IMR-90 (cell line): ENCODE results near the gene HSPB1. TPM values are rescaled to one million over a fixed set of nuclear protein-coding genes. Genes with fewer than 3 reads are reported as not detected.

Source experiments
- ATAC-seq: fragments of 200-7000 bp; cut with Tn5 transposase; 2 replicates; pipeline ENCODE4 v1.9.1; 2020; ENCODE audit warnings: low read depth, mild to moderate bottlenecking, moderate library complexity
- BruUV-seq: library from RNA; stranded (reverse); fragments of 400-500 nt; replicated peaks from 2 replicates; lab custom pipeline; 2021; lab: Mats Ljungman, UMichigan
- CTCF ChIA-PET: fragments of 300-600 bp; formaldehyde crosslinking; extraction: SDS; loops from one replicate; lab custom pipeline; 2021; ENCODE audit warnings: antibody characterized with exemption; lab: Yijun Ruan, JAX
- POLR2A ChIA-PET: fragments of 300-600 bp; sonication (Branson Sonifier 250); formaldehyde crosslinking; loops from one replicate; lab custom pipeline; 2022; ENCODE audit warnings: antibody characterized with exemption; ENCODE audit not compliant: unreplicated experiment; lab: Charles Lee
- DNase-seq: peaks from one replicate; pipeline ENCODE4 v3.0.0; 2013
- H2AFZ ChIP-seq: replicated peaks from 2 replicates; pipeline ENCODE3; 2013; ENCODE audit warnings: low read length, mild to moderate bottlenecking; ENCODE audit not compliant: poor library complexity
- H2AK5ac ChIP-seq: 2 replicates; pipeline ENCODE4 v1.6.1; 2013; ENCODE audit warnings: low read depth, low read length, inconsistent platforms
- H2AK9ac ChIP-seq: replicated peaks from 2 replicates; pipeline ENCODE3; 2013; ENCODE audit warnings: mild to moderate bottlenecking, low read depth, low read length, moderate library complexity; ENCODE audit not compliant: poor library complexity
- H2BK120ac ChIP-seq: 2 replicates; pipeline ENCODE4 v1.6.1; 2013; ENCODE audit warnings: low read depth, low read length, inconsistent platforms
- H2BK15ac ChIP-seq: 3 replicates; pipeline ENCODE4 v1.6.1; 2013; ENCODE audit warnings: low read depth, low read length, inconsistent platforms
- H2BK20ac ChIP-seq: 2 replicates; pipeline ENCODE4 v1.6.1; 2013; ENCODE audit warnings: low read depth, mild to moderate bottlenecking, inconsistent platforms, low read length, moderate library complexity
- H2BK5ac ChIP-seq: 2 replicates; pipeline ENCODE4 v1.6.1; 2013; ENCODE audit warnings: mild to moderate bottlenecking, low read depth, low read length, inconsistent platforms; ENCODE audit not compliant: poor library complexity, severe bottlenecking
- H3K14ac ChIP-seq: replicated peaks from 2 replicates; pipeline ENCODE4 v1.6.1; 2013; ENCODE audit warnings: low read depth, low read length, inconsistent platforms
- H3K18ac ChIP-seq: 2 replicates; pipeline ENCODE4 v1.6.1; 2013; ENCODE audit warnings: low read depth, low read length, control low read depth
- H3K23ac ChIP-seq: 2 replicates; pipeline ENCODE4 v1.6.1; 2013; ENCODE audit warnings: low read depth, low read length, inconsistent platforms
- H3K27ac ChIP-seq: 2 replicates; pipeline ENCODE4 v1.5.1; 2013; ENCODE audit warnings: mild to moderate bottlenecking, control low read depth, low read length; ENCODE audit not compliant: insufficient read depth
- H3K27me3 ChIP-seq: 2 replicates; pipeline ENCODE4 v1.6.1; 2013; ENCODE audit warnings: low read length; ENCODE audit not compliant: control insufficient read depth, insufficient read depth
- H3K36me3 ChIP-seq: 2 replicates; pipeline ENCODE4 v1.6.1; 2013; ENCODE audit warnings: low read length, mixed read lengths; ENCODE audit not compliant: control insufficient read depth, insufficient read depth
- H3K4ac ChIP-seq: 2 replicates; pipeline ENCODE4 v1.6.1; 2013; ENCODE audit warnings: low read depth, low read length, inconsistent platforms
- H3K4me1 ChIP-seq: 2 replicates; pipeline ENCODE4 v1.6.1; 2013; ENCODE audit warnings: low read length, mixed read lengths; ENCODE audit not compliant: control insufficient read depth, insufficient read depth
- H3K4me2 ChIP-seq: 2 replicates; pipeline ENCODE4 v1.6.1; 2013; ENCODE audit warnings: low read depth, mild to moderate bottlenecking, control low read depth, low read length, moderate library complexity
- H3K4me3 ChIP-seq: 2 replicates; pipeline ENCODE4 v1.5.1; 2013; ENCODE audit warnings: low read depth, mild to moderate bottlenecking, control low read depth, low read length, moderate library complexity; ENCODE audit not compliant: insufficient read depth
- H3K56ac ChIP-seq: 2 replicates; pipeline ENCODE4 v1.6.1; 2013; ENCODE audit warnings: low read length, inconsistent platforms; ENCODE audit not compliant: insufficient read depth; ENCODE audit errors: extremely low read depth
- H3K79me1 ChIP-seq, 2 experiments: 2 replicates each; pipeline ENCODE4 v1.6.1; 2013; ENCODE audit warnings: low read length in 2 of 2, inconsistent platforms in 1 of 2, low read depth in 1 of 2
- H3K9ac ChIP-seq: 2 replicates; pipeline ENCODE4 v1.6.1; 2013; ENCODE audit warnings: low read depth, low read length, control low read depth
- H3K9me1 ChIP-seq: 2 replicates; pipeline ENCODE4 v1.6.1; 2013; ENCODE audit warnings: low read length, inconsistent platforms; ENCODE audit not compliant: insufficient read depth
- H3K9me3 ChIP-seq: 2 replicates; pipeline ENCODE4 v1.6.1; 2013; ENCODE audit warnings: low read length; ENCODE audit not compliant: control insufficient read depth, insufficient read depth
- H4K20me1 ChIP-seq: 2 replicates; pipeline ENCODE4 v1.6.1; 2013; ENCODE audit warnings: low read length, inconsistent platforms; ENCODE audit not compliant: insufficient read depth
- H4K5ac ChIP-seq: 2 replicates; pipeline ENCODE4 v1.6.1; 2013; ENCODE audit warnings: mild to moderate bottlenecking, low read depth, low read length, control low read depth
- H4K8ac ChIP-seq, 2 experiments: 2 replicates each; pipeline ENCODE4 v1.6.1; 2013; ENCODE audit warnings: low read depth in 2 of 2, low read length in 2 of 2, control low read depth in 1 of 2, inconsistent platforms in 1 of 2
- H4K91ac ChIP-seq: 2 replicates; pipeline ENCODE4 v1.6.1; 2013; ENCODE audit warnings: low read depth, low read length, inconsistent platforms; ENCODE audit not compliant: insufficient read depth
- CEBPB ChIP-seq: IDR thresholded peaks from 2 replicates; pipeline ENCODE4 v1.6.1; 2012; ENCODE audit warnings: low read depth, low read length, improper control_type of control experiment
- ELK1 ChIP-seq: fragments of 150-350 bp; IDR thresholded peaks from 2 replicates; pipeline ENCODE4 v1.6.1; 2016; ENCODE audit warnings: low read depth, mild to moderate bottlenecking, low read length, moderate library complexity, borderline replicate concordance
- MAFK ChIP-seq: IDR thresholded peaks from 2 replicates; pipeline ENCODE4 v1.6.1; 2012; ENCODE audit warnings: low read depth, low read length, improper control_type of control experiment
- MXI1 ChIP-seq: IDR thresholded peaks from 2 replicates; pipeline ENCODE4 v1.6.1; 2012; ENCODE audit warnings: low read depth, mild to moderate bottlenecking, low read length, moderate library complexity, borderline replicate concordance
- NFE2L2 ChIP-seq: fragments of 150-350 bp; IDR thresholded peaks from 2 replicates; pipeline ENCODE4 v1.6.1; 2016; ENCODE audit warnings: low read depth, mild to moderate bottlenecking, low read length
- POLR2A ChIP-seq: IDR thresholded peaks from 2 replicates; pipeline ENCODE4 v1.6.1; 2012; ENCODE audit warnings: mild to moderate bottlenecking, low read depth, low read length
- RAD21 ChIP-seq: IDR thresholded peaks from 2 replicates; pipeline ENCODE4 v1.6.1; 2012; ENCODE audit warnings: low read length, improper control_type of control experiment
- RCOR1 ChIP-seq: IDR thresholded peaks from 2 replicates; pipeline ENCODE4 v1.6.1; 2012; ENCODE audit warnings: mild to moderate bottlenecking, low read length, improper control_type of control experiment; ENCODE audit not compliant: insufficient replicate concordance
- SMC3 ChIP-seq: fragments of 150-350 bp; IDR thresholded peaks from 2 replicates; pipeline ENCODE4 v1.6.1; 2016; ENCODE audit warnings: low read depth, mild to moderate bottlenecking, antibody characterized with exemption, low read length, moderate library complexity
- WGBS, 2 experiments: methylation state at CpG; one replicate each; pipeline versions ENCODE4 v1.1.5 to v1.1.7; 2013; ENCODE audit warnings: missing lambda C conversion rate in 2 of 2; ENCODE audit not compliant: insufficient read length in 1 of 2; ENCODE audit errors: extremely low coverage in 2 of 2; 5-methylcytosine and 5-hydroxymethylcytosine counted together
- dilution Hi-C: fragments of 300-500 bp; cut with HindIII; formaldehyde crosslinking; loops from one replicate; pipeline ENCODE4 v1.14.3; 2018; ENCODE audit warnings: low sequenced_read_pairs; ENCODE audit not compliant: unreplicated experiment
- in situ Hi-C: fragments of 300-500 bp; cut with MboI; formaldehyde crosslinking; loops from 3 replicates; pipeline ENCODE4 v1.14.3; 2019; ENCODE audit warnings: low sequenced_read_pairs, inconsistent platforms, mixed read lengths
- intact Hi-C: fragments of 100-400 bp; cut with micrococcal nuclease; formaldehyde crosslinking; loops from 2 replicates; pipeline ENCODE4 v1.10.0; 2022
- polyA plus RNA-seq, 3 experiments: library from polyadenylated mRNA; depleted of rRNA; stranded (reverse); fragments of >200 nt; gene quantifications; 2 replicates each; pipeline ENCODE4 v1.2.3, GENCODE V29; 2012; ENCODE audit warnings: low replicate concordance in 1 of 3
- total RNA-seq: library from RNA; depleted of rRNA; stranded (reverse); fragments of >200 nt; gene quantifications from 2 replicates; pipeline ENCODE4 v1.2.3, GENCODE V29; 2012
- TF ChIP-seq, protein P1 (sequence below): fragments of 150-350 bp; IDR thresholded peaks from 2 replicates; pipeline ENCODE4 v1.6.1; 2017; ENCODE audit warnings: mild to moderate bottlenecking, antibody characterized with exemption, low read length, low read depth

HSPB1 gene
- total and polyA plus RNA-seq, 2 of the 4 experiments (the other 2 are of a cell fraction), result 33.2 to 1,363 TPM

GRCh38 chr7:76272851-76273497, 29.5 kb upstream of the HSPB1 start:
- in situ Hi-C loops, result no loop called here
- CTCF ChIA-PET, result no interaction called here

More at GRCh38 chr7:76272851-76273497, 29.5 kb upstream of the HSPB1 start:
- no peak overlapping the region for H4K91ac ChIP-seq
- intact Hi-C loops, result no loop called here
- no peak overlapping the region for H3K14ac ChIP-seq
- H3K27me3 ChIP-seq, result peaks cover 76% of the 10 kb centered on the region
- WGBS, 2 experiments, result no CpG with 5 or more reads among the region's 7 CpGs
- no peak for ATAC-seq
- no peak overlapping the region for H3K9ac ChIP-seq
- no peak overlapping the region for H2BK20ac ChIP-seq
- H3K18ac ChIP-seq, result no peak overlapping the region
- no TSS peak for BruUV-seq
- H2BK120ac ChIP-seq, result no peak overlapping the region
- no peak for DNase-seq
- no peak overlapping the region for H4K8ac ChIP-seq
- no peak overlapping the region for H4K5ac ChIP-seq
- no peak overlapping the region for H2BK5ac ChIP-seq
- 0 out of 2 replicates have a peak, but pooled peaks cover 3% of the 10 kb centered on the region for H3K9me1 ChIP-seq
- H3K4me3 ChIP-seq, result no peak overlapping the region
- H3K4me2 ChIP-seq, result peak overlapping the region; percentile 46; the same call in 1 of the 2 replicates
- H2AK9ac ChIP-seq, result no peak overlapping the region
- H3K9me3 ChIP-seq, result no peaks in the 10 kb centered on the region
- no peak for TF ChIP-seq MXI1
- TF ChIP-seq ELK1, result no peak
- TF ChIP-seq MAFK, result no peak
- no peak for TF ChIP-seq RCOR1
- no peak for TF ChIP-seq POLR2A
- no peak for TF ChIP-seq NFE2L2
- no peak for TF ChIP-seq RAD21
- TF ChIP-seq CEBPB, result no peak
- TF ChIP-seq, protein P1, sequence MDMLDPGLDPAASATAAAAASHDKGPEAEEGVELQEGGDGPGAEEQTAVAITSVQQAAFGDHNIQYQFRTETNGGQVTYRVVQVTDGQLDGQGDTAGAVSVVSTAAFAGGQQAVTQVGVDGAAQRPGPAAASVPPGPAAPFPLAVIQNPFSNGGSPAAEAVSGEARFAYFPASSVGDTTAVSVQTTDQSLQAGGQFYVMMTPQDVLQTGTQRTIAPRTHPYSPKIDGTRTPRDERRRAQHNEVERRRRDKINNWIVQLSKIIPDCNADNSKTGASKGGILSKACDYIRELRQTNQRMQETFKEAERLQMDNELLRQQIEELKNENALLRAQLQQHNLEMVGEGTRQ, result no peak
- TF ChIP-seq SMC3, result no peak
- H2BK15ac ChIP-seq, result no peak overlapping the region
- dilution Hi-C loops, result no loop called here
- POLR2A ChIA-PET, result no interaction called here
- no peak overlapping the region for H3K56ac ChIP-seq
- H3K23ac ChIP-seq, result peak overlapping the region; percentile 48; the same call in 1 of the 2 replicates
- no peak overlapping the region for H3K27ac ChIP-seq
- H3K79me1 ChIP-seq, result no peaks in the 10 kb centered on the region
- H2AK5ac ChIP-seq, result no peak overlapping the region
- H2AFZ ChIP-seq, result no peak overlapping the region
- H3K4ac ChIP-seq, result no peak overlapping the region
- H3K4me1 ChIP-seq, result no peaks in the 10 kb centered on the region
- no peaks in the 10 kb centered on the region; the same call in 1 of the 2 replicates for H4K20me1 ChIP-seq
- H3K36me3 ChIP-seq, result no peaks in the 10 kb centered on the region
